C4-2B (cell line): Measurements from ENCODE around the gene KLK8.

Experiments
- CTCF ChIP-seq: fragments of 450-650 bp; conservative IDR thresholded peaks from 2 replicates; pipeline ENCODE4 v1.5.1; 2017; ENCODE audit warnings: mild to moderate bottlenecking
- ZFX ChIP-seq: fragments of 450-650 bp; IDR thresholded peaks from 2 replicates; pipeline ENCODE4 v1.6.1; 2017

- TF ChIP-seq CTCF (no peak), ZFX (no peak)
Measured at GRCh38 chr19:50981587-50982146, 19.7 kb downstream of the KLK8 start.
